GOT3 (cell line): ENCODE measurements around the gene TSPAN32.
"Not testable (repeated sequence)": the region's sequence is repeated elsewhere in the genome, so short reads cannot be mapped to it uniquely, and the experiment has no call there.

Source experiments
- DNase-seq: peaks from one replicate; lab custom pipeline; 2025; ENCODE audit warnings: mixed read lengths; lab: John Stamatoyannopoulos, UW

The TSPAN32 gene

GRCh38 chr11:2338760-2339159, 36.9 kb downstream of the TSPAN32 start:
- not testable (repeated sequence) for DNase-seq

- no peak for DNase-seq
Measured at GRCh38 chr11:2342557-2342956, 40.7 kb downstream of the TSPAN32 start.

GRCh38 chr11:2342981-2343380, 41.2 kb downstream of the TSPAN32 start:
- DNase-seq = no peak

- no peak for DNase-seq
Measured at GRCh38 chr11:2343502-2343901, 41.7 kb downstream of the TSPAN32 start.

- DNase-seq = no peak
Measured at GRCh38 chr11:2345050-2345449, 43.2 kb downstream of the TSPAN32 start.

- DNase-seq = no peak
Measured at GRCh38 chr11:2346014-2346413, 44.2 kb downstream of the TSPAN32 start.

GRCh38 chr11:2346586-2347307, 44.9 kb downstream of the TSPAN32 start:
- DNase-seq = no peak

GRCh38 chr11:2347308-2347830, 45.6 kb downstream of the TSPAN32 start:
- no peak for DNase-seq

GRCh38 chr11:2348986-2349385, 47.2 kb downstream of the TSPAN32 start:
- no peak for DNase-seq

- no peak for DNase-seq
Measured at GRCh38 chr11:2351701-2352100, 49.9 kb downstream of the TSPAN32 start.

GRCh38 chr11:2352420-2352819, 50.6 kb downstream of the TSPAN32 start:
- DNase-seq = no peak

GRCh38 chr11:2355000-2355644, 53.3 kb downstream of the TSPAN32 start:
- no peak for DNase-seq

- DNase-seq = no peak
Measured at GRCh38 chr11:2357246-2357645, 55.4 kb downstream of the TSPAN32 start.

- not testable (repeated sequence) for DNase-seq
Measured at GRCh38 chr11:2357651-2358050, 55.8 kb downstream of the TSPAN32 start.

- DNase-seq = no peak
Measured at GRCh38 chr11:2358754-2359442, 57.1 kb downstream of the TSPAN32 start.

GRCh38 chr11:2359557-2359956, 57.7 kb downstream of the TSPAN32 start:
- no peak for DNase-seq

- no peak for DNase-seq
Measured at GRCh38 chr11:2360081-2360642, 58.3 kb downstream of the TSPAN32 start.

GRCh38 chr11:2361565-2361964, 59.8 kb downstream of the TSPAN32 start:
- DNase-seq = no peak

- no peak for DNase-seq
Measured at GRCh38 chr11:2362414-2362813, 60.6 kb downstream of the TSPAN32 start.

GRCh38 chr11:2363130-2363529, 61.3 kb downstream of the TSPAN32 start:
- no peak for DNase-seq

GRCh38 chr11:2363577-2364370, 62.0 kb downstream of the TSPAN32 start:
- no peak for DNase-seq

- not testable (repeated sequence) for DNase-seq
Measured at GRCh38 chr11:2364386-2364785, 62.6 kb downstream of the TSPAN32 start.
